Mesothelial cell of epicardium (in vitro differentiated cells): ENCODE measurements around the gene RHEBL1. TPM values are rescaled to one million over a fixed set of nuclear protein-coding genes. Genes with fewer than 3 reads are reported as not detected.

Experiments
- DNase-seq, 2 experiments: peaks; one replicate each; pipeline ENCODE4 v3.0.0; 2021; ENCODE audit warnings: low spot score in 2 of 2; ENCODE audit not compliant: unreplicated experiment in 2 of 2
- H3K27ac Mint-ChIP-seq: 2 replicates; pipeline ENCODE4 v1.8.0; 2021; ENCODE audit warnings: mixed read lengths
- H3K27me3 Mint-ChIP-seq: 2 replicates; pipeline ENCODE4 v1.8.0; 2021; ENCODE audit warnings: low read depth, mixed read lengths
- H3K36me3 Mint-ChIP-seq: 2 replicates; pipeline ENCODE4 v1.8.0; 2021; ENCODE audit warnings: mixed read lengths
- H3K4me1 Mint-ChIP-seq: 2 replicates; pipeline ENCODE4 v1.8.0; 2021; ENCODE audit warnings: mixed read lengths
- H3K4me3 Mint-ChIP-seq: 2 replicates; pipeline ENCODE4 v1.8.0; 2021; ENCODE audit warnings: mild to moderate bottlenecking, moderate library complexity, mixed read lengths
- H3K9me3 Mint-ChIP-seq: 2 replicates; pipeline ENCODE4 v1.8.0; 2021; ENCODE audit warnings: mixed read lengths
- total RNA-seq: library from RNA; stranded (reverse); gene quantifications from 3 replicates; pipeline ENCODE4 v1.2.1, GENCODE V29; 2021
- TF ChIP-seq, protein P1 (sequence below): fragments of 200-600 bp; sonication (generic); IDR thresholded peaks from one replicate; pipeline ENCODE4 v1.5.0; 2021; ENCODE audit warnings: antibody characterized with exemption; ENCODE audit not compliant: unreplicated experiment

Gene RHEBL1
- total RNA-seq, 1 donor from 2014 or later: 0.60 TPM

DNA sequence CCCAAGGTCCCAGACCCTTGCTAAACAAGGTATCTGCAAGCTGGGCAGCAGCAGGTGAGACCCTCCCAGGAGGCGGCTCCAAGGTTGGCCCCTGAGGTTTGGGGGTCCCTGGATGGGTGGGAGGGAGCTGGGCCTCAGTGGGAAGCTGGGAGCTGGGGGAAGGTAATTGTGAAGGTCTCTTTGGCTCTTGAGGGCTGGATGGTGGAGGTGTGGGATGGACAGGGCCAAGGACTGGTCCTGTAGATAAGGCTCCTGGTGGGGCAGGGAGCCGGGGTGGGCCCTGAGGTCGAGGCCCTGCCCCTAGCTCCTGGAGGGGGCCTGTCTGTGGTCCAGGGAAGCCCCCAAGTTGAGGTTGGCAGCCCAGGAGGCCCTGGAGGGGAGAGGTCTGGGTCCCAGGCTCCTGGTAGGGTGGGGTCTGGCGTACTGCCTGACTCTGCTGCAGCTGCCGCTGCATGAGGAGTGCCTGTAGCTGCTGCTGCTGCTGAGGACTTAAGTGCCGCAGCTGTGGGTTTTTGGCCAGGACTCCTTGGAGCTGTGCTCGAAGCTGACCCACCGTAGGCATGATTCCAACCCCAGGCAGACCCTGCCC, 38.1 kb downstream of the RHEBL1 start:
- Mint-ChIP-seq H3K27me3 (no peaks in the 10 kb centered on the region), H3K4me3 (no peak overlapping the region), H3K27ac (no peak overlapping the region), H3K4me1 (no peaks in the 10 kb centered on the region), H3K36me3 (peaks cover 21% of the 10 kb centered on the region), H3K9me3 (no peaks in the 10 kb centered on the region)
- TF ChIP-seq, protein P1, sequence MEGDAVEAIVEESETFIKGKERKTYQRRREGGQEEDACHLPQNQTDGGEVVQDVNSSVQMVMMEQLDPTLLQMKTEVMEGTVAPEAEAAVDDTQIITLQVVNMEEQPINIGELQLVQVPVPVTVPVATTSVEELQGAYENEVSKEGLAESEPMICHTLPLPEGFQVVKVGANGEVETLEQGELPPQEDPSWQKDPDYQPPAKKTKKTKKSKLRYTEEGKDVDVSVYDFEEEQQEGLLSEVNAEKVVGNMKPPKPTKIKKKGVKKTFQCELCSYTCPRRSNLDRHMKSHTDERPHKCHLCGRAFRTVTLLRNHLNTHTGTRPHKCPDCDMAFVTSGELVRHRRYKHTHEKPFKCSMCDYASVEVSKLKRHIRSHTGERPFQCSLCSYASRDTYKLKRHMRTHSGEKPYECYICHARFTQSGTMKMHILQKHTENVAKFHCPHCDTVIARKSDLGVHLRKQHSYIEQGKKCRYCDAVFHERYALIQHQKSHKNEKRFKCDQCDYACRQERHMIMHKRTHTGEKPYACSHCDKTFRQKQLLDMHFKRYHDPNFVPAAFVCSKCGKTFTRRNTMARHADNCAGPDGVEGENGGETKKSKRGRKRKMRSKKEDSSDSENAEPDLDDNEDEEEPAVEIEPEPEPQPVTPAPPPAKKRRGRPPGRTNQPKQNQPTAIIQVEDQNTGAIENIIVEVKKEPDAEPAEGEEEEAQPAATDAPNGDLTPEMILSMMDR: no peak
- no peak for DNase-seq

DNA sequence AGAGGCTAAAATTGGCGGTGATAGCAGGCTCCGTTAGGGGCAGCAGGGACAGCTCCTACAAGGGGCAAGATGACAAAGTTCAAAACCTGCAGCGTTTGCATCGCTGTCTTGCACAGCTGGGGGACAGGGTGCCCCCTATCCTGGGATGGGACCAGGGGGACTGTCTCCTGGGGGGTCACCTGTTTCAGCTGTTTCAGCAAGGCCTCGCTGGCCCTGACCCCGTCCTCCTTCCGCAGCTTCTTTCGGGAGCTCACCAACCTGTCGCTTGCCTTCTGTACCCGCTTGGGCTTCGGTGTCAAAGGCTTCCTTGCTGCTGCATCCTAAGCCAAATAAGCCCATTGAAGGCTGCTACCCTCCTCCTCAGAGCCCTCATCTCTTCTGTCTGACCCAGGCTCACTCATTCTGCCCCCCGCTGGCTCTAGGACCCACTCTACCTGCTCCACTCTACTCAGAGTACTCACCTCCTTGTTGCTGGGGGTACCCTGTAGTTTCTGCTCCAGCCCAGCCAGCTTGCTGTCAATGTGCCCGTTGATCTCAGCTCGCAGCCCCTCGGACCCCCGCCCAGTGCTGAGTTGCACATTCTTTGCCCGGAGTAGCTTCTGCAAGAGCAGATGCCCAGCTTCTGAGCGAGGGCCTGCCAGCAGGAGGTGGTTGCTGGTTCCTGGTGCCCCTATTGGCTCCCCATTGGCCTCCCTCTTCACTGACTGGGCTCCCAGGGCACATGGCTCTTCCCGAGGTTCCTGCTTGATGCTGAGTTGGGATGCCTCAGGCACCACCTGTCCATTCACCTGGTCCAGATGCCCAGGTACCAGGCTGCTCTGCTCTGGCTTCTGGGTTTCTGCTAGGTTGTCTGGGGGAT, 38.8 kb downstream of the RHEBL1 start:
- no peaks in the 10 kb centered on the region for H3K27me3 Mint-ChIP-seq
- H3K4me1 Mint-ChIP-seq: no peaks in the 10 kb centered on the region
- no peak overlapping the region for H3K4me3 Mint-ChIP-seq
- peaks cover 19% of the 10 kb centered on the region for H3K36me3 Mint-ChIP-seq
- H3K9me3 Mint-ChIP-seq: no peaks in the 10 kb centered on the region
- TF ChIP-seq, protein P1: no peak
- no peak for DNase-seq
- no peak overlapping the region for H3K27ac Mint-ChIP-seq

DNA sequence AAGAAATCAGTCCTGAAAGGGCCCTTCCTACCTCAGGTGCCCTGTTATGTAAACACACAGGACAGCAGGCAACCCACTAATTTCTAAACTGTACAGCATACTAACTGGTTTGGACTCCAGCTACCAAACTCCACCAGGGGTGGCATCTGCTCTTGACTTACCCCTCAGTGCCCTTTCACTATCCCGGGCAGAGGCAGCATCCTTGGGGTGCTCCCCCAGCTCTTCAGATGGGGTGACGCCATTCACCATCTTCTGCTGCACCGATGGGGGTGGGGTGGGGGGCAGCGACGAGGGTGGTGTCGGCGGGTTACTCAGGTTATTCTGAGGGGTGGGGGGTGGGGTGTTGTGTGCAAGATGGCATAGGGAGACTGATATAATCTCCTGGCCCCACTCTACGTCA, 39.7 kb downstream of the RHEBL1 start:
- TF ChIP-seq, protein P1: no peak
- H3K27me3 Mint-ChIP-seq: no peaks in the 10 kb centered on the region
- peaks cover 20% of the 10 kb centered on the region for H3K36me3 Mint-ChIP-seq
- no peak for DNase-seq
- no peaks in the 10 kb centered on the region for H3K9me3 Mint-ChIP-seq
- no peak overlapping the region for H3K4me3 Mint-ChIP-seq
- H3K27ac Mint-ChIP-seq: no peak overlapping the region
- no peaks in the 10 kb centered on the region for H3K4me1 Mint-ChIP-seq

DNA sequence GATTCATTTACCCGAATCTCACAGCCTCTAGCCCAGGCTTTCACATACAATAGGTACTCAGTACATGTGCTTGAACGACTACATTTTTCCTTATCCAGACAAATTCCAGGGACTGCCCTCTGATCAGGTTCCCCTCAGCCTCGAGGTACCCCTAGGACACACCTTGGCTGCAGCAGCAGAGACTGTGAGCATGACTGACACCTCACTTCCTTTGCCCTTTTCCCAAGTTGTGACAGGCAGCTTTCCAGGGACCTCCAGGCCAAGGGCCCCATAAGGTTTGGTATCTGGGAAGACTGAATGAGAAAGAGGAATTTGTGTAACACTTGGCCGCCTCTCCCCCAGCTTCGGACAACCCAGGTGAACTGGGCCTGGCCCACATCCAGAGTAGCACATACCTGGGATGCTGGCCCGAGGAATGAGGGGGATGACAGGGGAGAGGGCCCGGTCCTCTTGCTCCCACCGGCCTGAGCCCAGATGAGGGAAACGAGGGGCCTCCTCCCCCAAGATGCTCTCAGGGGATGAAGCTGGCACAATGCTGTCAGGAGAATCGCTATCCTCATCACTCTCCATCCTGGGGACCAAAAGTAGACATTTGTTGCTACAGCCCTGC, 41.0 kb downstream of the RHEBL1 start:
- no peak overlapping the region for H3K4me3 Mint-ChIP-seq
- no peak overlapping the region for H3K27ac Mint-ChIP-seq
- TF ChIP-seq, protein P1: no peak
- no peak for DNase-seq
- no peaks in the 10 kb centered on the region for H3K4me1 Mint-ChIP-seq
- H3K9me3 Mint-ChIP-seq: no peaks in the 10 kb centered on the region
- peaks cover 23% of the 10 kb centered on the region for H3K36me3 Mint-ChIP-seq
- no peaks in the 10 kb centered on the region for H3K27me3 Mint-ChIP-seq

DNA sequence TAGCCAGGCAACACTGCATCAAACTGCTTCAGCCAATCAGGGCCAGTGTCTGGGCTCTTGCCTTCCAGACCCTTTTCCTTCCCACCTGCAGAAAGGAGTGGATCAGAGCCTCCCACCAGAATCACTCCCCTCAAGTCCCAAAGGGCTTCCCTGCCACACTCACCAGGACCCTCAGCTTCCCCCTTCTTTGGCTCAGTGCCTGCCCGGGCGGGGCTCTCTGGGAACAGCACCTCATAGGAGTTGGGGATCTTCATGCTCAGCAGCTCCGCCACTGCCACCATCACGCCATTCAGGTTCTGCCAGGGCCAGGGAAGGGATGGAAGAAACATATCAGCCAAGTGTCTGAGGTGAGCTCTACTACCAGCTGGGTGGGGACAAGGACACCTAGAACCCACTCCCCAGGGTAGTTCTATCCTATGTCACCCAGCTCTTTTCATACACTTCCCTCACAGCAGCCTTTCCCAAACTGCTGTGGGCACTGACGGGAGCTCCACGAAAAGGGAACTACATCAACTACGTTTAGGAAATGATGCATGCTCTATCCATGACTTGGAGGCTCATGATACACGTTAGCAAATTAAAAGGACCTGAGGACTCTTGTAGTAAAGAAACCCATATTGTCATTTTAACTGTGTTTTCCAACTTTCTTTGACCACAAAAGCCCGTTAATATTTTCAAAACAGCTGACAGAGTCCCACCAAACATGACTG, 41.8 kb downstream of the RHEBL1 start:
- H3K4me1 Mint-ChIP-seq: no peaks in the 10 kb centered on the region
- H3K27ac Mint-ChIP-seq: no peak overlapping the region
- H3K27me3 Mint-ChIP-seq: no peaks in the 10 kb centered on the region
- no peaks in the 10 kb centered on the region for H3K9me3 Mint-ChIP-seq
- H3K4me3 Mint-ChIP-seq: no peak overlapping the region
- TF ChIP-seq, protein P1: no peak
- no peak for DNase-seq
- peaks cover 23% of the 10 kb centered on the region for H3K36me3 Mint-ChIP-seq
